HepG2 (cell line): ENCODE measurements around the gene UBB. TPM values are rescaled to one million over a fixed set of nuclear protein-coding genes. Genes with fewer than 3 reads are reported as not detected.

Experiments used
- KDM3A ChIP-seq: IDR thresholded peaks from 2 replicates; pipeline ENCODE4 v1.6.1; 2018; ENCODE audit warnings: low read depth, missing compliant biosample characterization
- RARA ChIP-seq: IDR thresholded peaks from 2 replicates; pipeline ENCODE4 v1.6.1; 2016; ENCODE audit warnings: missing genetic modification reagents, missing compliant biosample characterization
- polyA plus RNA-seq, 8 experiments: library from polyadenylated mRNA; depleted of rRNA in 3 of 8; stranded (reverse) in 7 of 8; unstranded in 1 of 8; fragments of >200 nt; fragmentation: Illumina TruSeq in 4 of 8; extraction: Trizol in 4 of 8; gene quantifications; 2 replicates each; pipeline versions ENCODE4 v1.2.1 to v1.2.3, GENCODE V29; 2011 to 2016; ENCODE audit warnings: low read depth in 4 of 8, missing spikeins in 1 of 8, mixed read lengths in 1 of 8; ENCODE audit not compliant: insufficient read depth in 1 of 8
- total RNA-seq, 5 experiments: library from RNA; depleted of rRNA; stranded (reverse); fragments of >200 nt; fragmentation: Illumina TruSeq; extraction: Trizol; gene quantifications; 2 replicates each; pipeline ENCODE4 v1.2.3, GENCODE V29; 2016; ENCODE audit warnings: low read depth in 1 of 5
- TF ChIP-seq, protein P1 (sequence below): sonication (generic); formaldehyde crosslinking; IDR thresholded peaks from 2 replicates; pipeline ENCODE4 v1.4.0; 2020; ENCODE audit warnings: mild to moderate bottlenecking, missing genetic modification reagents, borderline replicate concordance
- TF ChIP-seq, protein P2 (sequence below): sonication (generic); formaldehyde crosslinking; IDR thresholded peaks from 2 replicates; pipeline ENCODE4 v1.4.0; 2020; ENCODE audit warnings: missing genetic modification reagents
- TF ChIP-seq, protein P3 (sequence below): sonication (generic); formaldehyde crosslinking; IDR thresholded peaks from 2 replicates; pipeline ENCODE4 v1.5.0; 2020; ENCODE audit warnings: mild to moderate bottlenecking, missing genetic modification reagents

The UBB gene
- total and polyA plus RNA-seq, 2 of the 13 experiments (the other 11 are each of a cell fraction or from before 2014, with no cell fraction given) = 1,130 to 2,066 TPM

DNA sequence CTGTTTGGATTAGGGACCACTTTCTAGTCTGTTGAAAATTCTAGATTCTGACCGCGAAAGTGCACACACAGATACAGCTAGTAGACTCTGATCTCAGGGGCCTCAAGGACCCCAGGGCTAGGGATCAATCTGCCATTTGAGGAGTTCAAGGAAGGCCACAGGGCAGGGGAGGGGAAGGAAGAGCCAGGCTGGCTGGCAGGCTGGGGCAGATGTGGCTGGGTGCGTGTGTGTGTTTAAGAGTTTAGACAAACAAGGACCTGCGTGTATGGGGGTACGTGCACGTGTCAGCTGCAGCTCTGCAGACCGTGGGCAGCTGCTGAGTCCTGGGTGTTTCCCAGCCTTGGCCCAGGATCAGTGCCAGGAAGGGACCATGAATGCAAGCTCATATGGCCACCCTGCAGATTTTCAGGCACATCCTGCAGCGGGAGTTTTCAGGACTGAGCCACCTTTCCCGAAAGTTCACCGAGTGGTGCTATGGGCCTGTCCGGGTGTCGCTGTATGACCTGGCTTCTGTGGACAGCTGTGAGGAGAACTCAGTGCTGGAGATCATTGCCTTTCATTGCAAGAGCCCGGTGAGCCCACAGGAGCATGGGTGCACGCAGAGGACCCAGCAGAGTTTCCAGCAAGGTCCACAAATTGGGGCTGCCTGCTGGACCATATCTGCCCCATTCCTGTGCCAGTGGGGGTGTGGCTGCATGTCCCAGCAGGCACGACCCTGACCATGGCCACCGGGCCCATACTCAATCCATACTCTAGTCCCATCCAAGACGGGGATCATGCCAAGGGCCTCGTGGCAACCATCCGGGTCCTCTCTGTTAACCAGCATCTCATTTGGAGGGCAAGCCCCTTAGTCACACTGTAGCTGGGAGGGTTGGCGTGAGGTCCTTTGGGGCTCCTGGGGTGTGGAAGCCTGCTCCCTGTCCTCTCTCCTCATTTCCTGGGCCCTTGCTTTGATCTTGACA, 45.1 kb downstream of the UBB start (continued):
- TF ChIP-seq, protein P1, sequence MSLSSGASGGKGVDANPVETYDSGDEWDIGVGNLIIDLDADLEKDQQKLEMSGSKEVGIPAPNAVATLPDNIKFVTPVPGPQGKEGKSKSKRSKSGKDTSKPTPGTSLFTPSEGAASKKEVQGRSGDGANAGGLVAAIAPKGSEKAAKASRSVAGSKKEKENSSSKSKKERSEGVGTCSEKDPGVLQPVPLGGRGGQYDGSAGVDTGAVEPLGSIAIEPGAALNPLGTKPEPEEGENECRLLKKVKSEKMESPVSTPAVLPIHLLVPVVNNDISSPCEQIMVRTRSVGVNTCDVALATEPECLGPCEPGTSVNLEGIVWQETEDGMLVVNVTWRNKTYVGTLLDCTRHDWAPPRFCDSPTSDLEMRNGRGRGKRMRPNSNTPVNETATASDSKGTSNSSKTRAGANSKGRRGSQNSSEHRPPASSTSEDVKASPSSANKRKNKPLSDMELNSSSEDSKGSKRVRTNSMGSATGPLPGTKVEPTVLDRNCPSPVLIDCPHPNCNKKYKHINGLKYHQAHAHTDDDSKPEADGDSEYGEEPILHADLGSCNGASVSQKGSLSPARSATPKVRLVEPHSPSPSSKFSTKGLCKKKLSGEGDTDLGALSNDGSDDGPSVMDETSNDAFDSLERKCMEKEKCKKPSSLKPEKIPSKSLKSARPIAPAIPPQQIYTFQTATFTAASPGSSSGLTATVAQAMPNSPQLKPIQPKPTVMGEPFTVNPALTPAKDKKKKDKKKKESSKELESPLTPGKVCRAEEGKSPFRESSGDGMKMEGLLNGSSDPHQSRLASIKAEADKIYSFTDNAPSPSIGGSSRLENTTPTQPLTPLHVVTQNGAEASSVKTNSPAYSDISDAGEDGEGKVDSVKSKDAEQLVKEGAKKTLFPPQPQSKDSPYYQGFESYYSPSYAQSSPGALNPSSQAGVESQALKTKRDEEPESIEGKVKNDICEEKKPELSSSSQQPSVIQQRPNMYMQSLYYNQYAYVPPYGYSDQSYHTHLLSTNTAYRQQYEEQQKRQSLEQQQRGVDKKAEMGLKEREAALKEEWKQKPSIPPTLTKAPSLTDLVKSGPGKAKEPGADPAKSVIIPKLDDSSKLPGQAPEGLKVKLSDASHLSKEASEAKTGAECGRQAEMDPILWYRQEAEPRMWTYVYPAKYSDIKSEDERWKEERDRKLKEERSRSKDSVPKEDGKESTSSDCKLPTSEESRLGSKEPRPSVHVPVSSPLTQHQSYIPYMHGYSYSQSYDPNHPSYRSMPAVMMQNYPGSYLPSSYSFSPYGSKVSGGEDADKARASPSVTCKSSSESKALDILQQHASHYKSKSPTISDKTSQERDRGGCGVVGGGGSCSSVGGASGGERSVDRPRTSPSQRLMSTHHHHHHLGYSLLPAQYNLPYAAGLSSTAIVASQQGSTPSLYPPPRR (CRISPR knock-in tag) = peak; percentile 66; the same call in 1 of the 2 replicates
- TF ChIP-seq KDM3A (CRISPR knock-in tag) (no peak), RARA (CRISPR knock-in tag) (peak; percentile 88)
- TF ChIP-seq, protein P2, sequence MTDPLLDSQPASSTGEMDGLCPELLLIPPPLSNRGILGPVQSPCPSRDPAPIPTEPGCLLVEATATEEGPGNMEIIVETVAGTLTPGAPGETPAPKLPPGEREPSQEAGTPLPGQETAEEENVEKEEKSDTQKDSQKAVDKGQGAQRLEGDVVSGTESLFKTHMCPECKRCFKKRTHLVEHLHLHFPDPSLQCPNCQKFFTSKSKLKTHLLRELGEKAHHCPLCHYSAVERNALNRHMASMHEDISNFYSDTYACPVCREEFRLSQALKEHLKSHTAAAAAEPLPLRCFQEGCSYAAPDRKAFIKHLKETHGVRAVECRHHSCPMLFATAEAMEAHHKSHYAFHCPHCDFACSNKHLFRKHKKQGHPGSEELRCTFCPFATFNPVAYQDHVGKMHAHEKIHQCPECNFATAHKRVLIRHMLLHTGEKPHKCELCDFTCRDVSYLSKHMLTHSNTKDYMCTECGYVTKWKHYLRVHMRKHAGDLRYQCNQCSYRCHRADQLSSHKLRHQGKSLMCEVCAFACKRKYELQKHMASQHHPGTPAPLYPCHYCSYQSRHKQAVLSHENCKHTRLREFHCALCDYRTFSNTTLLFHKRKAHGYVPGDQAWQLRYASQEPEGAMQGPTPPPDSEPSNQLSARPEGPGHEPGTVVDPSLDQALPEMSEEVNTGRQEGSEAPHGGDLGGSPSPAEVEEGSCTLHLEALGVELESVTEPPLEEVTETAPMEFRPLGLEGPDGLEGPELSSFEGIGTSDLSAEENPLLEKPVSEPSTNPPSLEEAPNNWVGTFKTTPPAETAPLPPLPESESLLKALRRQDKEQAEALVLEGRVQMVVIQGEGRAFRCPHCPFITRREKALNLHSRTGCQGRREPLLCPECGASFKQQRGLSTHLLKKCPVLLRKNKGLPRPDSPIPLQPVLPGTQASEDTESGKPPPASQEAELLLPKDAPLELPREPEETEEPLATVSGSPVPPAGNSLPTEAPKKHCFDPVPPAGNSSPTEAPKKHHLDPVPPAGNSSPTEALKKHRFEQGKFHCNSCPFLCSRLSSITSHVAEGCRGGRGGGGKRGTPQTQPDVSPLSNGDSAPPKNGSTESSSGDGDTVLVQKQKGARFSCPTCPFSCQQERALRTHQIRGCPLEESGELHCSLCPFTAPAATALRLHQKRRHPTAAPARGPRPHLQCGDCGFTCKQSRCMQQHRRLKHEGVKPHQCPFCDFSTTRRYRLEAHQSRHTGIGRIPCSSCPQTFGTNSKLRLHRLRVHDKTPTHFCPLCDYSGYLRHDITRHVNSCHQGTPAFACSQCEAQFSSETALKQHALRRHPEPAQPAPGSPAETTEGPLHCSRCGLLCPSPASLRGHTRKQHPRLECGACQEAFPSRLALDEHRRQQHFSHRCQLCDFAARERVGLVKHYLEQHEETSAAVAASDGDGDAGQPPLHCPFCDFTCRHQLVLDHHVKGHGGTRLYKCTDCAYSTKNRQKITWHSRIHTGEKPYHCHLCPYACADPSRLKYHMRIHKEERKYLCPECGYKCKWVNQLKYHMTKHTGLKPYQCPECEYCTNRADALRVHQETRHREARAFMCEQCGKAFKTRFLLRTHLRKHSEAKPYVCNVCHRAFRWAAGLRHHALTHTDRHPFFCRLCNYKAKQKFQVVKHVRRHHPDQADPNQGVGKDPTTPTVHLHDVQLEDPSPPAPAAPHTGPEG (CRISPR knock-in tag) = no peak
- TF ChIP-seq, protein P3, sequence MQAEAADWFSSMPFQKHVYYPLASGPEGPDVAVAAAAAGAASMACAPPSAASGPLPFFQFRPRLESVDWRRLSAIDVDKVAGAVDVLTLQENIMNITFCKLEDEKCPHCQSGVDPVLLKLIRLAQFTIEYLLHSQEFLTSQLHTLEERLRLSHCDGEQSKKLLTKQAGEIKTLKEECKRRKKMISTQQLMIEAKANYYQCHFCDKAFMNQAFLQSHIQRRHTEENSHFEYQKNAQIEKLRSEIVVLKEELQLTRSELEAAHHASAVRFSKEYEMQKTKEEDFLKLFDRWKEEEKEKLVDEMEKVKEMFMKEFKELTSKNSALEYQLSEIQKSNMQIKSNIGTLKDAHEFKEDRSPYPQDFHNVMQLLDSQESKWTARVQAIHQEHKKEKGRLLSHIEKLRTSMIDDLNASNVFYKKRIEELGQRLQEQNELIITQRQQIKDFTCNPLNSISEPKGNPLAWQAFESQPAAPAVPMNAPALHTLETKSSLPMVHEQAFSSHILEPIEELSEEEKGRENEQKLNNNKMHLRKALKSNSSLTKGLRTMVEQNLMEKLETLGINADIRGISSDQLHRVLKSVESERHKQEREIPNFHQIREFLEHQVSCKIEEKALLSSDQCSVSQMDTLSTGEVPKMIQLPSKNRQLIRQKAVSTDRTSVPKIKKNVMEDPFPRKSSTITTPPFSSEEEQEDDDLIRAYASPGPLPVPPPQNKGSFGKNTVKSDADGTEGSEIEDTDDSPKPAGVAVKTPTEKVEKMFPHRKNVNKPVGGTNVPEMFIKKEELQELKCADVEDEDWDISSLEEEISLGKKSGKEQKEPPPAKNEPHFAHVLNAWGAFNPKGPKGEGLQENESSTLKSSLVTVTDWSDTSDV (CRISPR knock-in tag) = no peak
